IPS-NIHi7 (cell line): ENCODE measurements around the gene TFF1.
A peak's percentile ranks its signal among the peaks of the same experiment; 100 is the strongest.

Experiments used
- DNase-seq: peaks from one replicate; pipeline ENCODE4 v3.0.0; 2012; ENCODE audit warnings: mixed read lengths; ENCODE audit errors: extremely low spot score

Gene TFF1

GRCh38 chr21:42343963-42344510 lies 22.3 kb downstream of the TFF1 start:
- DNase-seq: no peak

- DNase-seq: no peak
These were observed 22.8 kb downstream of the TFF1 start for GRCh38 chr21:42343556-42343955.

- DNase-seq: no peak
These were observed 23.2 kb downstream of the TFF1 start for GRCh38 chr21:42343101-42343500.

- no peak for DNase-seq
These were observed 24.4 kb downstream of the TFF1 start for GRCh38 chr21:42341776-42342542.

GRCh38 chr21:42340187-42341050 lies 25.9 kb downstream of the TFF1 start:
- DNase-seq: no peak

GRCh38 chr21:42338729-42339715 lies 27.3 kb downstream of the TFF1 start:
- no peak for DNase-seq

GRCh38 chr21:42337830-42338728 lies 28.3 kb downstream of the TFF1 start:
- peak; percentile 76 for DNase-seq

GRCh38 chr21:42337276-42337675 lies 29.1 kb downstream of the TFF1 start:
- no peak for DNase-seq

GRCh38 chr21:42336054-42336453 lies 30.3 kb downstream of the TFF1 start:
- peak; percentile 68 for DNase-seq

GRCh38 chr21:42332557-42333317 lies 33.6 kb downstream of the TFF1 start:
- DNase-seq: no peak

GRCh38 chr21:42331660-42332059 lies 34.7 kb downstream of the TFF1 start:
- no peak for DNase-seq

- no peak for DNase-seq
These were observed 35.7 kb downstream of the TFF1 start for GRCh38 chr21:42330380-42331371.

GRCh38 chr21:42324896-42325295 lies 41.4 kb downstream of the TFF1 start:
- no peak for DNase-seq

GRCh38 chr21:42321845-42322244 lies 44.5 kb downstream of the TFF1 start:
- DNase-seq: no peak

- no peak for DNase-seq
These were observed 45.1 kb downstream of the TFF1 start for GRCh38 chr21:42321231-42321630.

GRCh38 chr21:42320791-42321190 lies 45.5 kb downstream of the TFF1 start:
- no peak for DNase-seq

- no peak for DNase-seq
These were observed 46.3 kb downstream of the TFF1 start for GRCh38 chr21:42319851-42320572.

- DNase-seq: no peak
These were observed 47.0 kb downstream of the TFF1 start for GRCh38 chr21:42319376-42319775.
